ENCODE measurements around the gene P4HA2. TPM values are rescaled to one million over a fixed set of nuclear protein-coding genes. Genes with fewer than 3 reads are reported as not detected.
A peak's percentile ranks its signal among the peaks of the same experiment; 100 is the strongest.

The P4HA2 gene
- total and polyA plus RNA-seq, 2 of the 13 experiments (the other 11 are each of a cell fraction or from before 2014, with no cell fraction given): 37.7 to 126 TPM

- peak overlapping the region; percentile 30; the same call in 1 of the 2 replicates for H3K4me2 ChIP-seq (ENCODE audit: low read depth, low read length)
- peaks cover 52% of the 10 kb centered on the region for H3K4me1 ChIP-seq (ENCODE audit: insufficient read depth, low read length)
- no peak overlapping the region for H3K27ac ChIP-seq (ENCODE audit: extremely low read length, insufficient read depth, low read length)
- H4K20me1 ChIP-seq (ENCODE audit: insufficient read depth, low read length): no peaks in the 10 kb centered on the region
- no peaks in the 10 kb centered on the region; a peak in 1 of 5 replicates for H3K27me3 ChIP-seq (ENCODE audit: control insufficient read depth in 1 of 2, insufficient read depth in 2 of 2, low read length in 2 of 2)
- no peak overlapping the region for H3K9ac ChIP-seq (ENCODE audit: insufficient read depth, low read depth, low read length)
- FAIRE-seq (peak; percentile 47), DNase-seq (ENCODE audit: low spot score) (peak; percentile 38), ATAC-seq (peak; percentile 36)
- ChIA-PET POLR2A (interaction anchor here (1.2 kb wide), 1 partner anchor 22 kb away, joined by 3 read pairs; the partner anchor contains the start of gene SLC22A4), CTCF (ENCODE audit: low intra/inter-chr PET ratio, low total read pairs) (interaction anchor here (1.1 kb wide), 1 partner anchor 11 kb away, joined by 7 read pairs; no protein-coding TSS in a partner anchor)
- no peaks in the 10 kb centered on the region for H3K79me2 ChIP-seq (ENCODE audit: insufficient read depth, low read length)
- intact Hi-C loops (cut with micrococcal nuclease; ENCODE audit: unreplicated experiment) (loop anchor here (2.0 to 5.0 kb wide), 2 partner anchors 95 to 228 kb away; partner anchors contain the start of gene SLC22A5), in situ Hi-C loops (cut with HindIII; ENCODE audit: extremely low pct_ligation_motif_present, low pct_unique_long_range_greater_than_20kb) (no loop called here)
- no peak overlapping the region for H2AFZ ChIP-seq (ENCODE audit: low read length)
- H3K9me3 ChIP-seq (ENCODE audit: low read length): no peaks in the 10 kb centered on the region
- H3K4me3 ChIP-seq (replicated peaks in 1 of 3; ENCODE audit: insufficient read depth in 1 of 3, low read depth in 2 of 3, low read length in 3 of 3): no peak overlapping the region
- no TSS peak for BruUV-seq (replicated peaks)
- WGBS (ENCODE audit: low lambda C conversion rate): 55% methylated on average over 35 of the region's 37 CpGs
- H3K36me3 ChIP-seq (replicated peaks in 1 of 2; ENCODE audit: control insufficient read depth in 1 of 2, insufficient read depth in 2 of 2, low read length in 2 of 2): no peaks in the 10 kb centered on the region
- TF ChIP-seq THAP7 (CRISPR knock-in tag; IDR thresholded peaks at IDR 0.05) (no peak), ZNF530 (CRISPR knock-in tag; IDR thresholded peaks at IDR 0.05; ENCODE audit: low read depth) (no peak), ATRX (CRISPR knock-in tag; IDR thresholded peaks at IDR 0.05; ENCODE audit: borderline replicate concordance) (no peak), SMC3 (IDR thresholded peaks at IDR 0.05; ENCODE audit: low read length) (peak; percentile 76), PAXIP1 (CRISPR knock-in tag; conservative IDR thresholded peaks at IDR 0.05) (no peak), TARDBP (CRISPR knock-in tag; IDR thresholded peaks at IDR 0.05) (no peak), NFE2L2 (IDR thresholded peaks at IDR 0.05; ENCODE audit: low read length) (no peak), ZMYM2 (CRISPR knock-in tag; IDR thresholded peaks at IDR 0.05) (no peak), ZNF367 (CRISPR knock-in tag; IDR thresholded peaks at IDR 0.05; ENCODE audit: borderline replicate concordance) (no peak), KDM2A (CRISPR knock-in tag; IDR thresholded peaks at IDR 0.05; ENCODE audit: borderline replicate concordance, low read depth) (0 out of 2 replicates have a peak, but pooled peaks have one; percentile 19)
- TF ChIP-seq, protein P1, sequence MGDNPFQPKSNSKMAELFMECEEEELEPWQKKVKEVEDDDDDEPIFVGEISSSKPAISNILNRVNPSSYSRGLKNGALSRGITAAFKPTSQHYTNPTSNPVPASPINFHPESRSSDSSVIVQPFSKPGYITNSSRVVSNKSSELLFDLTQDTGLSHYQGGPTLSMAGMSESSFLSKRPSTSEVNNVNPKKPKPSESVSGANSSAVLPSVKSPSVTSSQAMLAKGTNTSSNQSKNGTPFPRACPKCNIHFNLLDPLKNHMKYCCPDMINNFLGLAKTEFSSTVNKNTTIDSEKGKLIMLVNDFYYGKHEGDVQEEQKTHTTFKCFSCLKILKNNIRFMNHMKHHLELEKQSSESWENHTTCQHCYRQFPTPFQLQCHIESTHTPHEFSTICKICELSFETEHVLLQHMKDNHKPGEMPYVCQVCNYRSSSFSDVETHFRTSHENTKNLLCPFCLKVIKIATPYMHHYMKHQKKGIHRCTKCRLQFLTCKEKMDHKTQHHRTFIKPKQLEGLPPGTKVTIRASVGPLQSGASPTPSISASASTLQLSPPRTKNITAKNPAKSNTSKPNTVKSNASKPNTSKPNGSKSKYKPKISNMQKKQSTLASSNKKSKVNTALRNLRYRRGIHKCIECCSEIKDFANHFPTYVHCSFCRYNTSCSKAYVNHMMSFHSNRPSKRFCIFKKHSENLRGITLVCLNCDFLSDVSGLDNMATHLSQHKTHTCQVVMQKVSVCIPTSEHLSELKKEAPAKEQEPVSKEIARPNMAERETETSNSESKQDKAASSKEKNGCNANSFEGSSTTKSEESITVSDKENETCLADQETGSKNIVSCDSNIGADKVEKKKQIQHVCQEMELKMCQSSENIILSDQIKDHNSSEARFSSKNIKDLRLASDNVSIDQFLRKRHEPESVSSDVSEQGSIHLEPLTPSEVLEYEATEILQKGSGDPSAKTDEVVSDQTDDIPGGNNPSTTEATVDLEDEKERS (CRISPR knock-in tag; IDR thresholded peaks at IDR 0.05): no peak
Observed at GRCh38 chr5:132272311-132273210, 44.9 kb upstream of the P4HA2 start.
